CD4-positive, alpha-beta T cell treated with Interleukin-4 for 1 hour (primary cell): ENCODE measurements around the gene TMEM120A.

Experiments used
- DNase-seq, 2 donors: peaks; one replicate each; pipeline ENCODE4 v3.0.0-alpha.2; 2020 to 2022

Gene TMEM120A

GRCh38 chr7:75993689-75994387 lies 557 bp downstream of the TMEM120A start:
- peak in 1 of 2 donors; percentile 11 for DNase-seq

GRCh38 chr7:75992083-75992755 lies 2.2 kb downstream of the TMEM120A start:
- DNase-seq, result no peak

GRCh38 chr7:75991531-75992082 lies 2.8 kb downstream of the TMEM120A start:
- DNase-seq, result no peak

GRCh38 chr7:75989500-75990388 lies 4.7 kb downstream of the TMEM120A start:
- DNase-seq, result no peak

GRCh38 chr7:75988568-75989499 lies 5.6 kb downstream of the TMEM120A start:
- DNase-seq, result no peak

- no peak for DNase-seq
Measured at GRCh38 chr7:75987805-75988567, 6.4 kb downstream of the TMEM120A start.

GRCh38 chr7:75987026-75987804 lies 7.2 kb downstream of the TMEM120A start:
- DNase-seq, result no peak

- no peak for DNase-seq
Measured at GRCh38 chr7:75986147-75986781, 8.1 kb downstream of the TMEM120A start.

- no peak for DNase-seq
Measured at GRCh38 chr7:75985518-75986146, 8.8 kb downstream of the TMEM120A start.

GRCh38 chr7:75985009-75985517 lies 9.3 kb downstream of the TMEM120A start:
- no peak for DNase-seq

- DNase-seq, result no peak
Measured at GRCh38 chr7:75984130-75985008, 10.0 kb downstream of the TMEM120A start.

- no peak for DNase-seq
Measured at GRCh38 chr7:75983471-75984129, 10.8 kb downstream of the TMEM120A start.

GRCh38 chr7:75982306-75983064 lies 11.9 kb downstream of the TMEM120A start:
- no peak for DNase-seq

- no peak for DNase-seq
Measured at GRCh38 chr7:75981453-75982305, 12.7 kb downstream of the TMEM120A start.

GRCh38 chr7:75981203-75981452 lies 13.3 kb downstream of the TMEM120A start:
- DNase-seq, result no peak
